ENCODE results near the gene SLC16A6. TPM values are rescaled to one million over a fixed set of nuclear protein-coding genes. Genes with fewer than 3 reads are reported as not detected.

Gene SLC16A6
- polyA plus RNA-seq, 3 donors: 12.3 to 24.7 (median 14.0) TPM

GRCh38 chr17:68315930-68316329 lies 25.0 kb upstream of the SLC16A6 start:
- intact Hi-C loops (cut with micrococcal nuclease): loop anchor here in 1 of 2 donors (5.0 kb wide), 1 partner anchor 41 kb away; no protein-coding TSS in a partner anchor
- H3K9ac ChIP-seq (ENCODE audit: insufficient read depth, low read length, poor library complexity, severe bottlenecking): no peak overlapping the region
- peak overlapping the region; percentile 99 to 100 (median 100) for H3K27ac Mint-ChIP-seq
- H3K79me2 ChIP-seq (ENCODE audit: insufficient read depth, low read length): no peaks in the 10 kb centered on the region
- peaks cover 0 to 2% (median 1%) of the 10 kb centered on the region in 3 donors for H3K27me3 Mint-ChIP-seq (ENCODE audit: low read depth in 3 of 3)
- TF ChIP-seq, protein P1, sequence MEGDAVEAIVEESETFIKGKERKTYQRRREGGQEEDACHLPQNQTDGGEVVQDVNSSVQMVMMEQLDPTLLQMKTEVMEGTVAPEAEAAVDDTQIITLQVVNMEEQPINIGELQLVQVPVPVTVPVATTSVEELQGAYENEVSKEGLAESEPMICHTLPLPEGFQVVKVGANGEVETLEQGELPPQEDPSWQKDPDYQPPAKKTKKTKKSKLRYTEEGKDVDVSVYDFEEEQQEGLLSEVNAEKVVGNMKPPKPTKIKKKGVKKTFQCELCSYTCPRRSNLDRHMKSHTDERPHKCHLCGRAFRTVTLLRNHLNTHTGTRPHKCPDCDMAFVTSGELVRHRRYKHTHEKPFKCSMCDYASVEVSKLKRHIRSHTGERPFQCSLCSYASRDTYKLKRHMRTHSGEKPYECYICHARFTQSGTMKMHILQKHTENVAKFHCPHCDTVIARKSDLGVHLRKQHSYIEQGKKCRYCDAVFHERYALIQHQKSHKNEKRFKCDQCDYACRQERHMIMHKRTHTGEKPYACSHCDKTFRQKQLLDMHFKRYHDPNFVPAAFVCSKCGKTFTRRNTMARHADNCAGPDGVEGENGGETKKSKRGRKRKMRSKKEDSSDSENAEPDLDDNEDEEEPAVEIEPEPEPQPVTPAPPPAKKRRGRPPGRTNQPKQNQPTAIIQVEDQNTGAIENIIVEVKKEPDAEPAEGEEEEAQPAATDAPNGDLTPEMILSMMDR (IDR thresholded peaks at IDR 0.05): no peak
- peak overlapping the region; percentile 93 to 99 for H3K27ac ChIP-seq (ENCODE audit: low read depth in 1 of 2, low read length in 2 of 2)
- no peak overlapping the region for H2AFZ ChIP-seq (ENCODE audit: insufficient read depth, low read depth, low read length, poor library complexity, severe bottlenecking)
- H3K4me1 Mint-ChIP-seq: peaks cover 95% of the 10 kb centered on the region
- peaks cover 13 to 28% of the 10 kb centered on the region in 2 donors for H3K36me3 Mint-ChIP-seq
- no peaks in the 10 kb centered on the region for H3K9me3 ChIP-seq (replicated peaks in 1 of 2; ENCODE audit: control insufficient read depth in 1 of 2, insufficient read depth in 1 of 2, low read length in 2 of 2)
- H3K9me3 Mint-ChIP-seq: peaks cover 0 to 2% (median 0%) of the 10 kb centered on the region in 7 donors
- DNase-seq: no peak
- H3K4me1 ChIP-seq (ENCODE audit: control insufficient read depth in 1 of 2, insufficient read depth in 2 of 2, low read length in 2 of 2): peaks cover 86 to 92% of the 10 kb centered on the region in 2 donors
- no peaks in the 10 kb centered on the region for H3K36me3 ChIP-seq (replicated peaks in 1 of 2; ENCODE audit: control insufficient read depth in 1 of 2, insufficient read depth in 2 of 2, low read length in 2 of 2)
- no peak overlapping the region for H3K4me3 Mint-ChIP-seq
- no peaks in the 10 kb centered on the region for H3K27me3 ChIP-seq (ENCODE audit: control insufficient read depth in 2 of 2, insufficient read depth in 2 of 2, low read length in 2 of 2)
- 98% methylated on average over 3 of the region's 4 CpGs for WGBS (ENCODE audit: insufficient coverage)
- no peak overlapping the region for H3K4me3 ChIP-seq (replicated peaks in 1 of 3; ENCODE audit: low read depth in 2 of 3, low read length in 3 of 3)
- H3K4me2 ChIP-seq (replicated peaks; ENCODE audit: extremely low read depth, low read length, poor library complexity, severe bottlenecking): no peak overlapping the region
- no peaks in the 10 kb centered on the region for H4K20me1 ChIP-seq (ENCODE audit: insufficient read depth, low read length)

DNA sequence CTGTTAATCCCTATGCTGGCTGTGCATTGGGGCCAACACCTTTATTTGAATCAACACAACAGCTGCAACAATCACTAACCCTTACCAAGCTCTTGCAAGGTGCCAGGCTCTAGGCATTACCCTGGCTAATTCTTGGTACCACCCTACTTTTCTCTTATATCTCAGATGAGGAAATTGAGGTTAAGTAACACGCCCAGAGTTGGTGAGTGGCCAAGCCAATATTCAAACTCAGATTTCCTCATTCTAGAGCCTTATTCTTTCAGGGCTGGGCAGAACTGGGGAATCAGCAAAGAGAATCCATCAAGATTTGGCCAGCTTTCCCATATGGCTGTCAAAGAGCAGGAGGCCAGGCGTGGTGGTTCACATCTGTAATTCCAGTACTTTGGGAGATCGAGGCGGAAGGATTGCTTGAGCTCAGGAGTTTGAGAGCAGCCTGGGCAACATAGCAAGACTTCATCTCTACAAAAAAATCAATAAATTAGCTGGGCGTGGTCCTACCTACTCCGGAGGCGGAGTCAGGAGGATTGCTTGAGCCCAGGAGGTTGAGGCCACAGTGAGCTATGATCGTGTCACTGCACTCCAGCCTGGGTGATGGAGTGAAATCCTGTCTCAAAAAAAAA lies 24.1 kb upstream of the SLC16A6 start:
- no peaks in the 10 kb centered on the region for H3K27me3 ChIP-seq (ENCODE audit: control insufficient read depth in 2 of 2, insufficient read depth in 2 of 2, low read length in 2 of 2)
- no peaks in the 10 kb centered on the region for H3K9me3 ChIP-seq (replicated peaks in 1 of 2; ENCODE audit: control insufficient read depth in 1 of 2, insufficient read depth in 1 of 2, low read length in 2 of 2)
- H3K4me1 ChIP-seq (ENCODE audit: control insufficient read depth in 1 of 2, insufficient read depth in 2 of 2, low read length in 2 of 2): peaks cover 91 to 96% of the 10 kb centered on the region in 2 donors
- H3K4me3 Mint-ChIP-seq: peak overlapping the region; percentile 32 to 52
- H3K79me2 ChIP-seq (ENCODE audit: insufficient read depth, low read length): peaks cover 2% of the 10 kb centered on the region
- H3K4me1 Mint-ChIP-seq: peaks cover 97% of the 10 kb centered on the region
- peaks cover 0 to 2% (median 0%) of the 10 kb centered on the region in 7 donors for H3K9me3 Mint-ChIP-seq
- H3K36me3 ChIP-seq (replicated peaks in 1 of 2; ENCODE audit: control insufficient read depth in 1 of 2, insufficient read depth in 2 of 2, low read length in 2 of 2): no peaks in the 10 kb centered on the region
- peaks cover 18 to 22% of the 10 kb centered on the region in 2 donors for H3K36me3 Mint-ChIP-seq
- H3K27ac ChIP-seq (ENCODE audit: low read depth in 1 of 2, low read length in 2 of 2): peak overlapping the region; percentile 93 to 99
- DNase-seq: peak; percentile 80 to 96 (median 86)
- peak overlapping the region; percentile 99 to 100 (median 100) for H3K27ac Mint-ChIP-seq
- WGBS (ENCODE audit: insufficient coverage): 20% methylated on average over 1 of the region's 8 CpGs
- TF ChIP-seq, protein P1 (IDR thresholded peaks at IDR 0.05): no peak
- H3K27me3 Mint-ChIP-seq (ENCODE audit: low read depth in 3 of 3): peaks cover 0 to 3% (median 1%) of the 10 kb centered on the region in 3 donors
- peak overlapping the region in 1 of 3 experiments; percentile 12 for H3K4me3 ChIP-seq (replicated peaks in 1 of 3; ENCODE audit: low read depth in 2 of 3, low read length in 3 of 3)
- H2AFZ ChIP-seq (ENCODE audit: insufficient read depth, low read depth, low read length, poor library complexity, severe bottlenecking): no peak overlapping the region
- peak overlapping the region; percentile 24 for H3K4me2 ChIP-seq (replicated peaks; ENCODE audit: extremely low read depth, low read length, poor library complexity, severe bottlenecking)
- H4K20me1 ChIP-seq (ENCODE audit: insufficient read depth, low read length): no peaks in the 10 kb centered on the region
- intact Hi-C loops (cut with micrococcal nuclease): loop anchor here (5.0 kb wide), 3 partner anchors 32 to 68 kb away; partner anchors contain the start of gene AMZ2 (in 1 of the 2)
- peak overlapping the region; percentile 92 for H3K9ac ChIP-seq (ENCODE audit: insufficient read depth, low read length, poor library complexity, severe bottlenecking)
